Activated CD4-positive, alpha-beta T cell treated with anti-CD3 and anti-CD28 coated beads, Interleukin-2, amount 50 U/mL, for 24 hours (primary cell): Measurements from ENCODE around the gene CDKL4.
"Not testable (repeated sequence)": the region's sequence is repeated elsewhere in the genome, so short reads cannot be mapped to it uniquely, and the experiment has no call there.

Experiments used
- DNase-seq, 2 donors: peaks; one replicate each; pipeline ENCODE4 v3.0.0-alpha.2; 2020; ENCODE audit warnings: low read depth in 1 of 2, low spot score in 1 of 2

The CDKL4 gene

GRCh38 chr2:39179974-39180960 lies 63.5 kb downstream of the CDKL4 start:
- DNase-seq = no peak

GRCh38 chr2:39178756-39179155 lies 65.0 kb downstream of the CDKL4 start:
- no peak for DNase-seq

GRCh38 chr2:39176997-39177396 lies 66.8 kb downstream of the CDKL4 start:
- no peak for DNase-seq

DNA sequence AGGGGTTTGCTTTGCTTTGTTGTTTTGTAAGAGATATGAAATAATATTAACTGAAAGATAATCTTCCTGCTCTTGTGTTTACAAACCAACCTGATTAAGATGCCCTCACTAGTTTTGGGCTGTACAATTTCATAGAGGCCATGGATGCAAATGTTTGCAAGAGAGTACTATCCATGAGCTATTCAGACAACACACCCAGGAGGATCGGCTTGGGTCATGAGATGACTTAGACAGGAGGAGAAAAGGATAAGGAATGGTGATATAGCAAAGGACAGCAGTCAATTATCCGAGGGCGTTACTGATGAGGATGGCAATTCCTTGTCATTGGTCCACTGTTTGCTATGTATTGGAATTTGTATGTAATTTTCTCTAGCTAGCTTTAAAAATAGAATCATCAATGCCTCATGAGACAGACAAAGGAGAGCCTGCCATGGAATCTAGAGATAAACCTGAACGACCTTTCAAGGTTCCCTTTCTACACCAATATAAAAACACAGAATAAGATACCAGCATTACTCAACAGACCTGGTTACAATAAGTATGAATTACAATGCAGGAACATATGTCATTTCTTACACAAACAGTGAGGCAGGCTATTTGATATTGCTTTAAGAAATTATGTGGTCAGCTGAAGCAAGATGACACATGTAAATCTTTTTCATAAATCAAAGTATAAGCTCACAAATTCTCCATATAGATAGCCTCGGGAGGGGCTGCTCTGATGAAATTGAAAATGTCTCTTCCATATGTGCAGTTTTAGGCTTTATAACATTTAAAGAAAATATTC lies 68.6 kb downstream of the CDKL4 start:
- DNase-seq = no peak

DNA sequence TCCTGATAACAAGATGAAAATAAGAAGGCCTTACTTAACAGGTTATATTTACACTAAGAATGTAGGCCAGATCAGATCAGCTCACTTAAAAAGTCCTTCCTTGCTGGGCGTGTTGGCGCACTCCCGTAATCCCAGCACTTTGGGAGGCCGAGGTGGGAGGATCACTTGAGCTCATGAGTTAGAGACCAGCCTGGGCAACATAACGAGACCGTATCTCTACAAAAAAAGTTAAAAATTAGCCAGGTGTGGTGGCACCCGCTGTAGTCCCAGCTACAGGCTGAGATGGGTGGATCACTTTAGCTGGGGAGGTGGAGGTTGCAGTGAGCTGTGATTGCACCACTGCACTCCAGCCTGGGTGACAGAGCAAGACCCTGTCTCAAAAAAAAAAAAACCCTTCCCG lies 69.7 kb downstream of the CDKL4 start:
- DNase-seq = no peak

- not testable (repeated sequence) for DNase-seq
Observed at GRCh38 chr2:39172047-39172706, 71.6 kb downstream of the CDKL4 start.

DNA sequence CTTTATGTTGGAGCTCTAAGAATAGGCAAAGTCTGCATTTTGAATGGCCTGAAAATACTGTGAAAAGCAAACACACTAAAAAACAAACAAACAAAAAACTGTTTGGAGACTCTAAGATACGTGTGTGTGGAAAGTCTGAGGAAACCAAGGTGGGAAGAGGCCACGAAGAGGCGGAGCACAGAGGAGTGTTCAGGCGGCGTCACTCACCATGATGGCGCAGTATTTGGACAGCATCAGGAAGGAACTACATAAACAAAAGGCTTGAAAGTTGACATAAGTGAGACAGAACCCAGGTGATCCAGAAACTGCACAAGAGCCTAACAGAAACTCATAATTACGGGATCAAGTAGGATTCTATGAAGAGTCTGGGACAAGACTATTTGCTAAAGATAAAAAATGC lies 72.1 kb downstream of the CDKL4 start:
- DNase-seq = no peak

- DNase-seq = no peak
Observed at GRCh38 chr2:39164089-39164488, 79.7 kb downstream of the CDKL4 start.

DNA sequence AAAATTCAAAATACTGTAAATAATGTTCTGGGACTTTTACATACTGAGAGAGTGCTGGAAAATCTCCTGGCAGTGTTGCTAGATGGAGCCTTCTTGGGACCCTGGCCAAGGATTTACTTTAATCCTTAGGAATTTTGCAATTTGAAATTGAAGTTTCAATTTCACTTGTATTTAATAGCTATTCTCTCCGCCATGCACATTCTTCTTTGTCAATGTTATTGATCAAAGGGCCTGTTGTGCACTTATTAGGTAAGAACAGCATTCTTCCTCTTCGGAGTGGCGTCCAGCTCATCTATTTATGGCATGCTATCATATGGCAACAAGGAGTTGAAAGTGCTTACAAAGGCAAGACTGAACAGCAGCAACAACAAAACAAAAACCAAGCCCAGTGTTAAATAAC lies 82.8 kb downstream of the CDKL4 start:
- DNase-seq = no peak

GRCh38 chr2:39159283-39159682 lies 84.5 kb downstream of the CDKL4 start:
- DNase-seq = no peak

DNA sequence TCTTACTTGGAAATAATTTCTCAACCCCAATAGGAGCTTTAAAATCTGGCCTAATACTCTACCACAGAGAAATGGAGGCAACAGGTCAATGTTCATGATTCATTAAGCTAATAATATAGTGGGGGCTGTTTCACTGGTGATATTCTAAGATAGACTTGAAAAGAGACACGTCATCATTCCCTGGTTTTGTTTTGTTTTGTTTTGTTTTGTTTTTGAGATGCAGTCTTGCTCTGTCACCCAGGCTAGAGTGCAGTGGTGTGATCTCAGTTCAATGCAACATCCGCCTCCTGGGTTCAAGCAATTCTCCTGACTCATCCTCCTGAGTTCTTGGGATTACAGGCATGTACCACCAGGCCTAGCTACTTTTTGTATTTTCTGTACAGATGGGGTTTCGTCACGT lies 85.4 kb downstream of the CDKL4 start:
- DNase-seq = no peak

DNA sequence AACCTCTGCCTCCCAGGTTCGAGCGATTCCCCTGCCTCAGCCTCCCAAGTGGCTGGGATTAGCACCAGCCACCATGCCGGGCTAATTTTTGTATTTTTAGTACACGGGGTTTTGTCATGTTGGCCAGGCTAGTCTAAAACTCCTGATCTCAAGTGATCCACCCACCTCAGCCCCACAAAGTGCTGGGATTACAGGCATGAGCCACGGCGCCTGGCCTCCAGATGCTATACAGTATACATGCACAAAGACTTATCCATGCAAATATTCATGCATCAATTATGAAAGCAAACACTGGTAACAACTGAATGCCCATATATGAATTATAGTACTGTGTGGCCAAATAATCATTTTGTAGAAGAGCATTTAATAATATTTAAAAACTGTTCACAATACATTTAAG lies 86.9 kb downstream of the CDKL4 start:
- no peak for DNase-seq

- no peak for DNase-seq
Observed at GRCh38 chr2:39156107-39156506, 87.7 kb downstream of the CDKL4 start.

- DNase-seq = not testable (repeated sequence)
Observed at GRCh38 chr2:39155573-39155972, 88.2 kb downstream of the CDKL4 start.

DNA sequence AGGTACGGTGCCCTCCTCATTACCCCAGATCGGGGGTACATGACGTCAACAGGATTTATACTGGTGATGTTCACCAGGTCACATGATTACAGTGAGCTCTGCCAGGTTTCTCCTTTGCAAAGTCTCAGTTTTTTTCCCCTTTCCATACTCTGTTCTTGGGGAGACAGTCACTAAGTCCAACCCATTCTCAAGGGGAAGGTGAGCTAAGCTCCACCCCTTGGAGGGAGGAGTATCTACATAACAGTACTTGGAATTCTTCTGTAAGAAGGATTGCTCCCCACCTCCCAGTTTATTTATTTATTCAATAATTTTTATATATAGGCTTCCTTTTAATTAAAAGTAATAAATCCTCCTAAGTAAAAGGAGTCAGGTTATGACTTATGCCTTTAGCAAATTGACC lies 88.8 kb downstream of the CDKL4 start:
- DNase-seq = no peak

GRCh38 chr2:39153312-39153711 lies 90.5 kb downstream of the CDKL4 start:
- DNase-seq = no peak

GRCh38 chr2:39152504-39152903 lies 91.3 kb downstream of the CDKL4 start:
- no peak for DNase-seq

GRCh38 chr2:39150890-39151497 lies 92.8 kb downstream of the CDKL4 start:
- no peak for DNase-seq

GRCh38 chr2:39150102-39150562 lies 93.6 kb downstream of the CDKL4 start:
- no peak for DNase-seq

DNA sequence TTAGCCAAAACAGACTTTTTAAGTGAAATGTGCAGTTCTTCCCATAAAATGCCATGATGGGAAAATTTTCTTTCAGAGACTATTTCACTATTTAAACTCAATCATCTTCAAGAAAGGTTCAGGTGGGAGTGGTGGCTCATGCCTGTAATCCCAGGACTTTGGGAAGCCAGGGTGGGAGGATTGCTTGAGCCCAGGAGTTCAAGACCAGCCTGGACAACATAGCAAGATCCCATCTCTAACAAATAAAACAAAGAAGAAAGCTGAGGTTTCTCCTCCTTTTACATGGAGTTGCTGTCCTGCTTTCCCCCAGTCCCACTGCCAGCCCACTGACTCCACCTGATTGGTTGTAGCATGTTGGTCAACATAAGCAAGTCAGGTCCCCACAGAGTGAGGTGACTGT lies 97.1 kb downstream of the CDKL4 start:
- DNase-seq = no peak

GRCh38 chr2:39145906-39146421 lies 97.8 kb downstream of the CDKL4 start:
- DNase-seq = no peak
